Heart left ventricle (tissue), 16 donors: ENCODE data around the gene SLC31A1. TPM values are rescaled to one million over a fixed set of nuclear protein-coding genes. Genes with fewer than 3 reads are reported as not detected.

Experiments used
- ATAC-seq, 4 donors: fragments of 200-7000 bp; cut with Tn5 transposase; one replicate each; pipeline ENCODE4 v1.9.1; 2020 to 2022; ENCODE audit warnings: moderate library complexity in 4 of 4, mild to moderate bottlenecking in 3 of 4, moderate number of reproducible peaks in 1 of 4
- DNase-seq, 5 donors: peaks; one replicate each; pipeline ENCODE4 v3.0.0-alpha.2; 2020
- H3K27ac ChIP-seq, 12 donors: fragments of 200-600 bp; sonication (generic) in 4 of 12; one replicate each; pipeline versions ENCODE4 v1.5.0 to v1.8.0; 2016 to 2022; ENCODE audit warnings: mild to moderate bottlenecking in 2 of 12
- H3K27me3 ChIP-seq, 9 donors: fragments of 200-600 bp; sonication (generic) in 2 of 9; one replicate each; pipeline versions ENCODE4 v1.5.1 to v1.8.0; 2016 to 2022; ENCODE audit warnings: mild to moderate bottlenecking in 3 of 9
- H3K36me3 ChIP-seq, 9 donors: fragments of 200-600 bp; sonication (generic) in 2 of 9; one replicate each; pipeline versions ENCODE4 v1.5.0 to v1.8.0; 2018 to 2022; ENCODE audit warnings: mild to moderate bottlenecking in 2 of 9
- H3K4me1 ChIP-seq, 12 donors: fragments of 200-600 bp; sonication (generic) in 4 of 12; one replicate each; pipeline versions ENCODE4 v1.5.0 to v1.8.0; 2016 to 2022; ENCODE audit warnings: mild to moderate bottlenecking in 3 of 12
- H3K4me3 ChIP-seq, 12 donors: fragments of 200-600 bp; sonication (generic) in 4 of 12; one replicate each; pipeline versions ENCODE4 v1.5.0 to v1.8.0; 2017 to 2022; ENCODE audit warnings: mild to moderate bottlenecking in 9 of 12, moderate library complexity in 4 of 12
- H3K9me3 ChIP-seq, 12 donors: fragments of 200-600 bp; sonication (generic) in 4 of 12; one replicate each; pipeline versions ENCODE4 v1.5.0 to v1.8.0; 2016 to 2022; ENCODE audit warnings: mild to moderate bottlenecking in 1 of 12
- CTCF ChIP-seq, 12 donors: fragments of 200-600 bp; sonication (generic) in 4 of 12; IDR thresholded peaks; one replicate each; pipeline versions ENCODE4 v1.5.0 to v1.8.0; 2018 to 2022; ENCODE audit warnings: antibody characterized with exemption in 12 of 12, mild to moderate bottlenecking in 5 of 12
- POLR2A ChIP-seq, 2 donors: fragments of 450-650 bp; IDR thresholded peaks; one replicate each; pipeline ENCODE4 v1.6.1; 2017; ENCODE audit warnings: antibody characterized with exemption in 2 of 2, mild to moderate bottlenecking in 2 of 2, moderate library complexity in 2 of 2
- WGBS, 4 donors: extraction: QIAGEN DNeasy Blood & Tissue Kit in 2 of 4; methylation state at CpG; one replicate each; pipeline versions ENCODE4 v1.1.5 to v1.1.7; 2013 to 2018; 5-methylcytosine and 5-hydroxymethylcytosine counted together
- intact Hi-C, 10 donors: fragments of 100-400 bp; cut with DNase I; formaldehyde crosslinking; loops; one replicate each; pipeline versions ENCODE4 v1.11.1 to v1.14.2; 2022
- polyA plus RNA-seq, 2 donors: library from polyadenylated mRNA; stranded (reverse); fragments of 200-250 nt; gene quantifications; one replicate each; pipeline ENCODE4 v1.2.3, GENCODE V29; 2013
- total RNA-seq, 9 donors: library from RNA; depleted of rRNA in 2 of 9; stranded (reverse); fragments of >200 nt in 2 of 9; fragmentation: NEBNext Ultra II Directional in 3 of 9; extraction: Animal tissue kit (Norgen Biotek cat#: 25700) in 3 of 9; gene quantifications; one replicate each; pipeline versions ENCODE4 v1.1.0 to v1.2.4, GENCODE V29; 2016 to 2023
- donor health status: ischemic (EF 13 %, LVEDD 7.1; RV severe dilation, severe dysfunction).
- donor health status: healthy with polysubstance abuse.
- donor health status: DM: no; HTN: yes; CAD: no.
- donor health status: DM: no; HTN: no; CAD: no.
- donor health status: ischemic (EF 25% LVEDD 6.9; RV normal size, moderate dysfunction).
- donor health status: ischemic (EF 25% LVEDD 5.7; RV mildly dilated, moderate dysfunction).
- donor health status: healthy.
- donor health status: DM: yes; HTN: yes; CAD: no.
- donor health status: ischemic (EF 35%, LVEDD 5.7; RV mildly dilated, moderate dysfunction).
- donor health status: nonischemic (EF 11% LVEDD 7.7; RV severe dilation, severe dysfunction).
- donor health status: DM: yes; HTN: yes; CAD: no.
- donor health status: PGD.
- donor health status: ischemic (EF 29% LVEDD 5.4; RV normal size, mild dysfunction).
- donor health status: nonischemic (EF 23%, LVEDD 6.1; RV moderate dilation, normal function).

SLC31A1 gene
- total and polyA plus RNA-seq, 11 donors, result 4.2 to 22.3 (median 10.7) TPM

GRCh38 chr9:113313261-113313660, 91.9 kb downstream of the SLC31A1 start:
- Histone ChIP-seq H3K4me3 (no peak overlapping the region), H3K36me3 (peaks cover 0 to 19% (median 3%) of the 10 kb centered on the region in 9 donors), H3K27me3 (no peaks in the 10 kb centered on the region), H3K4me1 (peaks cover 0 to 22% (median 9%) of the 10 kb centered on the region in 12 donors), H3K9me3 (no peaks in the 10 kb centered on the region), H3K27ac (no peak overlapping the region)
- intact Hi-C loops, result loop anchor here in 4 of 10 donors (5.0 to 10.0 kb wide), 5 partner anchors 89 to 352 kb away; partner anchors contain the start of gene ALAD (in 1 of the 4)
- ATAC-seq (no peak), DNase-seq (no peak)
- TF ChIP-seq POLR2A (IDR thresholded peaks at IDR 0.05), result no peak
- no peak for TF ChIP-seq CTCF (IDR thresholded peaks at IDR 0.05)
- 75 to 83% (median 80%) methylated on average over 5 of the region's 5 CpGs for WGBS, 4 donors

Other genes with a start within 250 kb of the SLC31A1 start
- gene ZNF883, start 209.4 kb upstream of the SLC31A1 start, total RNA-seq, result 10 to 100 TPM in 1 of 9 donors, 1 to 10 TPM in 8; 1.2 to 11.0 (median 6.2) TPM
- gene ZNF883, start 209.4 kb upstream of the SLC31A1 start, polyA plus RNA-seq, result 1 to 10 TPM; 1.2 to 5.1 TPM
- 1 to 10 TPM in 5 of 9 donors, under 1 TPM in 4; 0.51 to 3.1 (median 1.0) TPM for gene ZFP37, start 164.8 kb upstream of the SLC31A1 start, total RNA-seq
- gene ZFP37, start 164.8 kb upstream of the SLC31A1 start, polyA plus RNA-seq, result 1 to 10 TPM in 1 of 2 donors, under 1 TPM in 1; 0.34 to 1.1 TPM
- 10 to 100 TPM in 6 of 9 donors, 1 to 10 TPM in 3; 5.2 to 26.4 (median 13.8) TPM for gene SLC31A2, start 70.5 kb upstream of the SLC31A1 start, total RNA-seq
- 10 to 100 TPM in 1 of 2 donors, 1 to 10 TPM in 1; 9.6 to 17.8 TPM for gene SLC31A2, start 70.5 kb upstream of the SLC31A1 start, polyA plus RNA-seq
- 10 to 100 TPM; 15.8 to 45.5 (median 18.7) TPM for gene FKBP15, start 267 bp upstream of the SLC31A1 start, total RNA-seq
- 10 to 100 TPM in 1 of 2 donors, 1 to 10 TPM in 1; 9.9 to 16.1 TPM for gene FKBP15, start 267 bp upstream of the SLC31A1 start, polyA plus RNA-seq
- gene CDC26, start 54.0 kb downstream of the SLC31A1 start, total RNA-seq, result 10 to 100 TPM; 22.3 to 39.4 (median 34.4) TPM
- gene CDC26, start 54.0 kb downstream of the SLC31A1 start, polyA plus RNA-seq, result 10 to 100 TPM; 44.9 to 46.0 TPM
- 10 to 100 TPM; 10.4 to 15.0 (median 13.8) TPM for gene PRPF4, start 54.1 kb downstream of the SLC31A1 start, total RNA-seq
- gene PRPF4, start 54.1 kb downstream of the SLC31A1 start, polyA plus RNA-seq, result 10 to 100 TPM in 1 of 2 donors, 1 to 10 TPM in 1; 5.1 to 24.6 TPM
- not detected for gene RNF183, start 81.8 kb downstream of the SLC31A1 start, total RNA-seq
- under 1 TPM in 1 of 2 donors, not detected in 1; 0.04 TPM for gene RNF183, start 81.8 kb downstream of the SLC31A1 start, polyA plus RNA-seq
- 10 to 100 TPM in 6 of 9 donors, 1 to 10 TPM in 3; 8.1 to 22.4 (median 14.4) TPM for gene WDR31, start 118.7 kb downstream of the SLC31A1 start, total RNA-seq
- 1 to 10 TPM; 7.0 TPM for gene WDR31, start 118.7 kb downstream of the SLC31A1 start, polyA plus RNA-seq
- gene BSPRY, start 128.0 kb downstream of the SLC31A1 start, total RNA-seq, result 1 to 10 TPM in 7 of 9 donors, under 1 TPM in 1, not detected in 1; 0.39 to 7.6 (median 1.7) TPM
- 1 to 10 TPM in 1 of 2 donors, under 1 TPM in 1; 0.80 to 3.8 TPM for gene BSPRY, start 128.0 kb downstream of the SLC31A1 start, polyA plus RNA-seq
- gene HDHD3, start 155.4 kb downstream of the SLC31A1 start, total RNA-seq, result 10 to 100 TPM; 11.7 to 53.8 (median 19.4) TPM
- 10 to 100 TPM; 16.2 to 49.0 TPM for gene HDHD3, start 155.4 kb downstream of the SLC31A1 start, polyA plus RNA-seq
- 100 to 1,000 TPM in 2 of 9 donors, 10 to 100 TPM in 7; 39.8 to 153 (median 91.8) TPM for gene ALAD, start 179.7 kb downstream of the SLC31A1 start, total RNA-seq
- 10 to 100 TPM; 51.1 to 74.3 TPM for gene ALAD, start 179.7 kb downstream of the SLC31A1 start, polyA plus RNA-seq
- gene POLE3, start 189.1 kb downstream of the SLC31A1 start, total RNA-seq, result 10 to 100 TPM; 18.7 to 31.2 (median 24.3) TPM
- 10 to 100 TPM; 14.9 to 72.4 TPM for gene POLE3, start 189.1 kb downstream of the SLC31A1 start, polyA plus RNA-seq
- gene C9orf43, start 189.2 kb downstream of the SLC31A1 start, total RNA-seq, result under 1 TPM in 4 of 9 donors, not detected in 5; 0.14 to 0.93 (median 0.49) TPM
- under 1 TPM; 0.15 to 0.27 TPM for gene C9orf43, start 189.2 kb downstream of the SLC31A1 start, polyA plus RNA-seq
- gene RGS3, start 242.2 kb downstream of the SLC31A1 start, total RNA-seq, result 100 to 1,000 TPM; 107 to 214 (median 139) TPM
- gene RGS3, start 242.2 kb downstream of the SLC31A1 start, polyA plus RNA-seq, result 100 to 1,000 TPM in 1 of 2 donors, 10 to 100 TPM in 1; 93.4 to 120 TPM